Adipocyte (in vitro differentiated cells): ENCODE results near the gene UGGT2.

Experiments
- DNase-seq: peaks from one replicate; pipeline ENCODE4 v3.0.0-alpha.2; 2015; ENCODE audit warnings: low read depth
- H3K27me3 ChIP-seq: replicated peaks from 2 replicates; pipeline ENCODE4 v1.7.0; 2013; ENCODE audit warnings: mild to moderate bottlenecking, low read length, moderate library complexity; ENCODE audit not compliant: control insufficient read depth, insufficient read depth
- H3K36me3 ChIP-seq: 2 replicates; pipeline ENCODE4 v1.7.0; 2013; ENCODE audit warnings: low read length, mild to moderate bottlenecking, moderate library complexity; ENCODE audit not compliant: control insufficient read depth, insufficient read depth, severe bottlenecking
- H3K4me1 ChIP-seq: 2 replicates; pipeline ENCODE4 v1.7.0; 2013; ENCODE audit warnings: mild to moderate bottlenecking, low read length, moderate library complexity; ENCODE audit not compliant: control insufficient read depth, insufficient read depth
- H3K4me3 ChIP-seq: 2 replicates; pipeline ENCODE4 v1.7.0; 2013; ENCODE audit warnings: mild to moderate bottlenecking, low read length, moderate library complexity
- H3K9ac ChIP-seq: 2 replicates; pipeline ENCODE4 v1.7.0; 2013; ENCODE audit warnings: mild to moderate bottlenecking, low read length, moderate library complexity
- H3K9me3 ChIP-seq: 2 replicates; pipeline ENCODE4 v1.7.0; 2013; ENCODE audit warnings: mild to moderate bottlenecking, low read length, moderate library complexity; ENCODE audit not compliant: control insufficient read depth

UGGT2 gene

DNA sequence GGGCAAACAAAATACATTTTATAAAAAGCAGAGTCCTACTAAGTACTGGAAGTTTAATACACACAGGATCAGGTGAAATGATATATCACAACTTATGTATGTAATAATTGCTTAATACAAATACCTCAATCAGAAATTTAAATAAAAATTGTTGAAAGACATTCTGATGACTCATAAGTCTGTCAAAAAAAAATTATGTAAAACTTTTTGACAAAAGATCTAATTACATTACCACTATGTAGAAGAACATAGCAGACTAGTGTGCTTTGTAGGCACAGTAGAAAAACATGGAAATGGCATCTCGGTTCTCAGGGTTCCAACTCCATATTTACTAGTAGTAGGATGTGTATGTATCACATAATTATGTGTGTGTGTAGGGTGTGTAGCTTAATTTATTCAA lies 220.1 kb downstream of the UGGT2 start:
- Histone ChIP-seq H3K9ac (no peak overlapping the region), H3K4me3 (no peak overlapping the region), H3K36me3 (peaks cover 10% of the 10 kb centered on the region), H3K9me3 (peaks cover 6% of the 10 kb centered on the region), H3K4me1 (peaks cover 10% of the 10 kb centered on the region), H3K27me3 (no peaks in the 10 kb centered on the region)
- DNase-seq: peak; percentile 2

DNA sequence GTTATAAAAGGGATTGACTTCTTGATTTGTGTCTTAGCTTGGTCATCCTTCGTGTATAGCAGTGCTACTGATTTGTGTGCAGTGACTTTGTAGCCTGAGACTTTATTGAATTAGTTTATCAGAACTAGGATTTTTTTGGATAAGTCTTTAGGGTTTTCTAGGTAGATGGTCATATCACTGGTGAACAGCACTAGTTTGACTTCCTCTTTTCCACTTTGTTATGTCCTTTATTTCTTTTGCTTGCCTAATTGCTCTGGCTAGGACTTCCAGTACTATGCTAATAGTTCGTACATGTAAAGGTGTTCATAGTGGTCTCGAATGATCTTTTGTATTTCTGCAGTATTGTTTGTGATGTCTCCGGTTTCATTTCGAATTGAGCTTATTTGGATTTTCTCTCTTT lies 230.9 kb downstream of the UGGT2 start:
- Histone ChIP-seq H3K4me1 (no peaks in the 10 kb centered on the region), H3K4me3 (no peak overlapping the region), H3K9ac (no peak overlapping the region), H3K9me3 (no peaks in the 10 kb centered on the region), H3K36me3 (peaks cover 16% of the 10 kb centered on the region), H3K27me3 (no peaks in the 10 kb centered on the region)
- DNase-seq: no peak

DNA sequence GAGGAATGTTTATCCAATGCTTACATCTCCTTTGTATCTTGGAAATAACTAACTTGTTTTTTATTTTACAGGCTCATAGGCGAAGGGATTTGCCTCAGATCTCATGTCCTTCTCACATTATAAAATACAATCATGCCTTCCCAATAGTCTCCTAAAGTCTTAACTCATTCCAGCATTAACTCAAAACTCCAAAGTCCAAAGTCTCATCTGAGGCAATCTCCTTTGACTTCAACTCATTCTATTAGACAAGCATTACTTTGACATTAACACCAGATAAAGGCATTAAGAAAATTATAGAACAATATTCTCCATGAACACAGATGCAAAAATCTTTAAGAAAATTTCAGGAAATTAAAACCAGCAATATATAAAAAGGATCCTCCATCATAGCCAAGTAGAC lies 238.7 kb downstream of the UGGT2 start:
- Histone ChIP-seq H3K9ac (no peak overlapping the region), H3K9me3 (peaks cover 11% of the 10 kb centered on the region), H3K36me3 (peaks cover 29% of the 10 kb centered on the region), H3K27me3 (no peaks in the 10 kb centered on the region), H3K4me1 (no peaks in the 10 kb centered on the region), H3K4me3 (no peak overlapping the region)
- no peak for DNase-seq

DNA sequence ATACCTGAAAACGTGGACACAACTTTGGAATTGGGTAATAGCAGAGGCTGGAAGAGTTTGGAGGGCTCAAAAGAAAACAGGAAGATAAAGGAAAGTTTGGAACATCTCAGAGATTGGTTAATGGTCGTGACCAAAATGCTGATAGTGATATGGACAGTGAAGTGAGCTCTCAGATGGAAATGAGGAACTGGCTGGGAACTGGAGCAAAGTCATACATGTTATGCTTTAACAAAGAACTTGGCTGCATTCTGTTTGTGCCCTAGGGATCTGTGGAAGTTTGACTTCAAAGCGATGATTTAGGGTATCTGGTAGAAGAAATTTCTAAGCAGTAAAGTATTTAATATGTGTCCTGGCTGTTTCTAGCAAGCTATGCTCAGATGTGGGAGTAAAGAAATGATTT lies 240.1 kb downstream of the UGGT2 start:
- Histone ChIP-seq H3K4me3 (no peak overlapping the region), H3K9ac (no peak overlapping the region), H3K27me3 (no peaks in the 10 kb centered on the region), H3K36me3 (peaks cover 29% of the 10 kb centered on the region), H3K9me3 (peaks cover 15% of the 10 kb centered on the region), H3K4me1 (no peaks in the 10 kb centered on the region)
- DNase-seq: no peak

DNA sequence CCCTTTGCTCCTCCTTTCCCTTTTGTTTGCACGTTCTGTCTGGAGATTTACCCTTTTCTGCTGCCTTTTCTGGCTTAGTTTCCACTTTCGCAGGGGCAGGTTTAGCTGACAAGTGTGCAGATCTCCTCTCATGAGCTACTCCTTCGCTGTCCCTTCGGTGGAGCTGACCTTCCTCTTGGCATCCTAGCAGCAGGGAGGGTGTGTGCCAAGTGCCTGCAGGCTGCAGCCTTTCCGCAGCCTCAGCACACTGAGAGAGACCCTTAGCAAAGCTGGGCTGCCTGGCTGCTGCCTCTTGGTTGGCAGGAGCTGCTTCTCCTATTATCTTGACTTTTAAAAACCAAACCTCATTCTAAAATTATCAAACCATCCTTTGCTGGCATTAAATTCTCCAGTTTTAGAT lies 243.8 kb downstream of the UGGT2 start:
- Histone ChIP-seq H3K4me1 (no peaks in the 10 kb centered on the region), H3K27me3 (no peaks in the 10 kb centered on the region), H3K9ac (no peak overlapping the region), H3K9me3 (peaks cover 21% of the 10 kb centered on the region), H3K4me3 (no peak overlapping the region), H3K36me3 (peaks cover 23% of the 10 kb centered on the region)
- no peak for DNase-seq

DNA sequence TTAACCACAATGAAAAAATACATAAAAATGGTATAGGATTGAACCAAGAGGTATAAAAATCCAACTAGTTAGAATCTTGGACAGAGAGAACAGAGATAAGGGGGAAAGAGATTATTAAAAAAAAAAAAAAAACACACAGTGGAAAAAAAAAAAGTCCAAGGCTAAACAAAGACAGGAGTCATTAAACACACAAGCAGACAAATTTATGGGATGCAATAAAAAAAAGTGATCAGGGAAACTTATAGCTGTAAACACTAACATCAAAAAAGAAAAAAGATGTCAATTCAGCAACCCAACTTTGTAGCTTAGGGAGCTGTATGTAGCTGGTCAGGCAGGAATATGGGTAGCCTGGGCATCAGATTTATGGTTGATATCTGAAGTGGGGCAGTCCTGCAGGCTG lies 247.3 kb downstream of the UGGT2 start:
- no peak overlapping the region for H3K9ac ChIP-seq
- no peaks in the 10 kb centered on the region for H3K4me1 ChIP-seq
- peaks cover 17% of the 10 kb centered on the region for H3K9me3 ChIP-seq
- no peak for DNase-seq
- H3K27me3 ChIP-seq: no peaks in the 10 kb centered on the region
- peaks cover 14% of the 10 kb centered on the region for H3K36me3 ChIP-seq
- no peak overlapping the region for H3K4me3 ChIP-seq

DNA sequence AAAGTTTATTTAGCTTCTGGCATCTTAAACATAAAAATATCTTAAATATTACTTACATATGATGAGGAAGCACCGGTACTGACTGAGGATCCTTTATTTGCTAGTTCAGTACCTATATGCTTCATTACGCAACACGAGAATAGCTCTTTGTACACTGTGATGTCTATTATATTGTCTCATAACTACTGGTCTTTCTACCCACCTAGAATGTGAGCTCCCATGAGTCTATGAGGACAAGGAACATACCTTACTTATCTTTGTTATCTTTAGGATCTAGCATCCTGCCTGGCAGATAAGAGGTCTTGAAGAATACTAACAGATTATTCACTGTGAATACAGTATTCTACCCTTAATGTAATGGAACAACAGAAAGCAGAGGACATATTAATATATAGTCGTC lies 251.4 kb downstream of the UGGT2 start:
- Histone ChIP-seq H3K4me3 (no peak overlapping the region), H3K9ac (no peak overlapping the region), H3K4me1 (peaks cover 4% of the 10 kb centered on the region), H3K36me3 (peaks cover 15% of the 10 kb centered on the region), H3K9me3 (peaks cover 7% of the 10 kb centered on the region), H3K27me3 (no peaks in the 10 kb centered on the region)
- DNase-seq: no peak

DNA sequence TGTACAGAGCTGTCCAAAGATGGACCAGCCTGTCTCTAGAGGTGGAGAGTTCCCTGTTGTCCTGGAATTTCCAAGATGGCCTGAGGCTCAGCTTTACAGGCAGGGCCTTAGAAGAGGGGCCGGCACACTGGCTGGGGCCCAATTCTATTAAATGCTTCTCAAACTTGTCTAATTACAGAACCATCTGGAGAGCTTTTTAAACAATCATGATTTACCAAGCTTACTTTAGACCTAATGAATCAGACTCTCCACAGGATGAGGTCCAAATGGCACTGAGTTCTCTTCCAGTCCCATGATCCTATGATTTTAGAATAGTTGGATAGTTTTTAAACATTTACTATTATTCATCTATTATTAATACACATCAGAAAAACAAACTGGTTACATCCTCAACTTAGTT lies 252.8 kb downstream of the UGGT2 start:
- Histone ChIP-seq H3K27me3 (no peaks in the 10 kb centered on the region), H3K4me3 (no peak overlapping the region), H3K36me3 (peaks cover 21% of the 10 kb centered on the region), H3K9ac (no peak overlapping the region), H3K9me3 (no peaks in the 10 kb centered on the region), H3K4me1 (peaks cover 4% of the 10 kb centered on the region)
- no peak for DNase-seq

DNA sequence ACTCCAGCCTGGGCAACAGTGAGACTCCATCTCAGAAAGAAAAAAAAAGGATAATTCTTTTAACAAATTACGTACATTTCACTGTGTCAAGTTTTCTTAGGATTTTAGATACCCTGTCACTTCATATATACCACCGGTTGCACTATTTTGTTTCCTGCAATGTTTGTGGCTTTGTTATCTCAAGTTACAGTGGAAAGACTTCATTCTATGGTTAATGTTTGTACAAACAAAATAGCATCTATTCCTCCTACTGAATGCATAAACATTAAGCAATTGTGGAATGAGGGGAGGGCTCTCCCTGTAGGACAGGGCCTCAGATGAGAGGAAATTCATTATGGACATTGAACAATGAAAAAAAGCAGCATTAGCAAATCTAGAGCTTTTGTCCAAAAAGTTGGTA lies 256.2 kb downstream of the UGGT2 start:
- H3K9me3 ChIP-seq: no peaks in the 10 kb centered on the region
- H3K4me1 ChIP-seq: peaks cover 4% of the 10 kb centered on the region
- peak; percentile 13 for DNase-seq
- H3K36me3 ChIP-seq: peaks cover 41% of the 10 kb centered on the region
- no peak overlapping the region for H3K4me3 ChIP-seq
- no peak overlapping the region for H3K9ac ChIP-seq
- H3K27me3 ChIP-seq: no peaks in the 10 kb centered on the region

DNA sequence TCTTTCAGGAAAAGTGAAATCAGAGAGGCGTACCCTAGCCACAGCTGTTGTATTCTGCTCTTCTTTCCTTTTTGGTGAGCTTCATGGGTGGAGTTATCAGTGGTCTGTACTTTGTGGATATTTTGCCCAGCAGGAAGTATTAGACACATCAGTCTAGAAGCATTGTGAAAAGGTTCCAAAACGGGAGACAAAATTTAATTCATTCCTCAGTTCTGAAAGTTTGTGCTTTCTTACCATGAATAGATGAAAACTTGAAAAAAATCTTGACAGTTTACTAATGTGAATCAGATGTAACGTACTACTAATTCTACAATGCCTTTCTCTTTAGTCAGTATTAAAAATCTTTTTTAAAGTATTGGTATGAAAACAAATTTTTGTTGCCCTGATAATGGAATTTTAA lies 259.4 kb downstream of the UGGT2 start:
- no peak for DNase-seq
- Histone ChIP-seq H3K4me3 (no peak overlapping the region), H3K9ac (no peak overlapping the region), H3K9me3 (no peaks in the 10 kb centered on the region), H3K27me3 (no peaks in the 10 kb centered on the region), H3K36me3 (peaks cover 69% of the 10 kb centered on the region), H3K4me1 (no peaks in the 10 kb centered on the region)

DNA sequence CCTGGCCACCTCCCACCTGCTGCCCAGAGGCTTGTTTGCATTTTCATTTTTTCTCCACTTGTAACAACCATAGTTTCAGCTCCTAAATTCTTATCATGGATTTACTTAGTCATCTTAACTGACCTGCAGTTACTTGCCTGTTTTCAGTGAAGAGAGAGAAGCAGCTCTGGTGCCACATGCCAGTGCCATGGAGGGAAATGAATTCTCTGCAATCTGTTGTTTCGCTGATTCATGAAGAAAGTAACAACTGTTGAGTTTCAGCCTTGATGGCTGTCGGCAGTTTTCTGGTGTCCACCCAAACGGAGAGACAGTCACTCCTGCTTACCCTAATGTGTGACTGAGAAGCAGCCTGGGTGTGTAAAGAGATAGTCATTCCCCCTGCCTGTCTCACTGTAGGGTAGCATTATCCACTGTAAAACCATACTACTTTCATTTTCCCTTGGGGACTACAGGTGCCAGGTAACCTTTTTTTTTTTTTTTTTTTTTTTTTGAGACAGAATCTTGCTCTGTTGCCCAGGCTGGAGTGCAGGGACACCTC lies 260.1 kb downstream of the UGGT2 start:
- Histone ChIP-seq H3K9me3 (no peaks in the 10 kb centered on the region), H3K9ac (no peak overlapping the region), H3K27me3 (no peaks in the 10 kb centered on the region), H3K4me3 (no peak overlapping the region), H3K36me3 (peaks cover 76% of the 10 kb centered on the region), H3K4me1 (no peaks in the 10 kb centered on the region)
- DNase-seq: no peak

DNA sequence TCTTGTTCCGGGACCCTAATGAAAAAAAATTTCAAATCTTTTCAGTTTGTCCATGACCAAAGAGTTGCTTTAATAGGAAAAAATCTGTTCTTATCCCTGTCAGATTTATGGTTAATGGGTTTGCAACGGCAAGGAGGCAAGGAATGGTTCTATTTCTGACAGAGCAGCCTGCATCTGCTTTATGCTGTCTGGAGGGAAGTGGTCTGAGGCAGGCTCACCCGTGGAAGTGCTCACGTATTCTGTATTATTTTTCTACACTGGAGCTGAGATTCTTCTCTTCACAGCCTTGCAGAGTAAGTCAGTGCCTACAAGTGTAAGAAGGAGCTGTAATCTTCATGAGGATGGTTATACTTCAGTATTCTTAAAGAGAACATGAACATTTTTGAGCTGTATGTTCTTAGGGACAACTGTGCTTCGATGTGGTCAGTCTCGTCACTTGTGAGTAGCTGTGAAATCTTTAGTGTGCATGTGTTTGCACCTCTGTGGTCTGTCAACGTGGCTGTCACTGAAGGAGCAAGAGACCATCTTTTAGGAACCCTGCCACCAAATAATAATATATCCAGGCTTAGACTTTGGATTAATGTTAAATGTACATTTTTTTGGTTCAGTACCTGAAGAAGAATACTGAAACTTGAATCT lies 262.0 kb downstream of the UGGT2 start:
- Histone ChIP-seq H3K9me3 (no peaks in the 10 kb centered on the region), H3K4me1 (no peaks in the 10 kb centered on the region), H3K36me3 (peaks cover 80% of the 10 kb centered on the region), H3K4me3 (no peak overlapping the region), H3K9ac (no peak overlapping the region), H3K27me3 (no peaks in the 10 kb centered on the region)
- DNase-seq: no peak
